Erythroblast (primary cell): ENCODE measurements around the gene RPL13A.

Experiments
- GATA1 ChIP-seq: IDR thresholded peaks from 2 replicates; pipeline ENCODE4 v1.6.1; 2011; ENCODE audit warnings: low read depth, mild to moderate bottlenecking, control low read depth, low read length, moderate library complexity
- POLR2A ChIP-seq: IDR thresholded peaks from 2 replicates; pipeline ENCODE4 v1.6.1; 2011; ENCODE audit warnings: mild to moderate bottlenecking, low read length

- no peak for TF ChIP-seq POLR2A
- TF ChIP-seq GATA1: no peak
These were observed 40.9 kb downstream of the RPL13A start for GRCh38 chr19:49528211-49528771.
